Measurements from ENCODE around the gene PDE2A. TPM values are rescaled to one million over a fixed set of nuclear protein-coding genes. Genes with fewer than 3 reads are reported as not detected.
"Not testable (repeated sequence)": the region's sequence is repeated elsewhere in the genome, so short reads cannot be mapped to it uniquely, and the experiment has no call there.

The PDE2A gene
- total RNA-seq, 2 experiments from 2014 or later = 0.67 to 0.75 TPM

- H3K27me3 Mint-ChIP-seq = peaks cover 10% of the 10 kb centered on the region
- not testable (repeated sequence) for H3K27ac Mint-ChIP-seq; H3K9me3 Mint-ChIP-seq (ENCODE audit: low read depth); H3K36me3 Mint-ChIP-seq; H3K4me3 Mint-ChIP-seq; DNase-seq; ATAC-seq
- peaks cover 22% of the 10 kb centered on the region for H3K4me1 Mint-ChIP-seq
- CTCF ChIA-PET = interaction anchor here (1.3 to 3.1 kb wide), 3 partner anchors 18 to 101 kb away, joined by 3 to 28 read pairs (median 19); no protein-coding TSS in a partner anchor
Measured at GRCh38 chr11:72572540-72572939, 101.7 kb downstream of the PDE2A start.

GRCh38 chr11:72570893-72571661 lies 103.1 kb downstream of the PDE2A start:
- no peak overlapping the region for H3K4me3 Mint-ChIP-seq
- H3K9me3 Mint-ChIP-seq (ENCODE audit: low read depth) = no peaks in the 10 kb centered on the region
- CTCF ChIA-PET = interaction anchor here (0.8 kb wide), 1 partner anchor 100 kb away, joined by 3 read pairs; no protein-coding TSS in a partner anchor
- H3K27me3 Mint-ChIP-seq = peaks cover 14% of the 10 kb centered on the region
- no peak for ATAC-seq
- H3K27ac Mint-ChIP-seq = peak overlapping the region; percentile 1
- H3K4me1 Mint-ChIP-seq = peaks cover 22% of the 10 kb centered on the region
- no peaks in the 10 kb centered on the region for H3K36me3 Mint-ChIP-seq
- DNase-seq = peak; percentile 34

- Mint-ChIP-seq H3K9me3 (ENCODE audit: low read depth) (no peaks in the 10 kb centered on the region), H3K27me3 (peaks cover 14% of the 10 kb centered on the region), H3K4me3 (no peak overlapping the region), H3K27ac (peak overlapping the region; percentile 33), H3K4me1 (peaks cover 22% of the 10 kb centered on the region), H3K36me3 (no peaks in the 10 kb centered on the region)
- DNase-seq = peak; percentile 41
- CTCF ChIA-PET = no interaction called here
- peak; percentile 48 for ATAC-seq
Measured at GRCh38 chr11:72569966-72570892, 104.0 kb downstream of the PDE2A start.

GRCh38 chr11:72568861-72569260 lies 105.4 kb downstream of the PDE2A start:
- Mint-ChIP-seq H3K9me3 (ENCODE audit: low read depth) (no peaks in the 10 kb centered on the region), H3K27me3 (peaks cover 11% of the 10 kb centered on the region), H3K36me3 (no peaks in the 10 kb centered on the region), H3K4me1 (peaks cover 22% of the 10 kb centered on the region), H3K27ac (no peak overlapping the region), H3K4me3 (no peak overlapping the region)
- DNase-seq (no peak), ATAC-seq (no peak)
- CTCF ChIA-PET = interaction anchor here (0.6 to 3.6 kb wide), 3 partner anchors 18 to 594 kb away, joined by 3 to 15 read pairs (median 3); no protein-coding TSS in a partner anchor

- no peak for ATAC-seq
- H3K27me3 Mint-ChIP-seq = peaks cover 10% of the 10 kb centered on the region
- H3K27ac Mint-ChIP-seq = no peak overlapping the region
- DNase-seq = no peak
- H3K4me3 Mint-ChIP-seq = no peak overlapping the region
- no peaks in the 10 kb centered on the region for H3K36me3 Mint-ChIP-seq
- no peaks in the 10 kb centered on the region for H3K4me1 Mint-ChIP-seq
- CTCF ChIA-PET = interaction anchor here (1.3 to 1.6 kb wide), 3 partner anchors 9 to 128 kb away, joined by 3 to 4 read pairs (median 3); partner anchors contain the start of gene CLPB
- no peaks in the 10 kb centered on the region for H3K9me3 Mint-ChIP-seq (ENCODE audit: low read depth)
Measured at GRCh38 chr11:72562431-72562830, 111.8 kb downstream of the PDE2A start.

GRCh38 chr11:72561856-72562255 lies 112.4 kb downstream of the PDE2A start:
- Mint-ChIP-seq H3K4me3 (no peak overlapping the region), H3K4me1 (no peaks in the 10 kb centered on the region), H3K27me3 (peaks cover 13% of the 10 kb centered on the region), H3K27ac (no peak overlapping the region), H3K36me3 (no peaks in the 10 kb centered on the region), H3K9me3 (ENCODE audit: low read depth) (no peaks in the 10 kb centered on the region)
- CTCF ChIA-PET = interaction anchor here (1.3 to 1.6 kb wide), 3 partner anchors 8 to 128 kb away, joined by 3 to 4 read pairs (median 3); partner anchors contain the start of gene CLPB
- ATAC-seq (no peak), DNase-seq (no peak)

GRCh38 chr11:72560864-72561263 lies 113.4 kb downstream of the PDE2A start:
- CTCF ChIA-PET = interaction anchor here (0.8 to 1.4 kb wide), 3 partner anchors 24 to 127 kb away, joined by 3 to 4 read pairs (median 3); partner anchors contain the start of gene CLPB
- peaks cover 12% of the 10 kb centered on the region for H3K27me3 Mint-ChIP-seq
- not testable (repeated sequence) for DNase-seq; H3K27ac Mint-ChIP-seq; ATAC-seq; H3K36me3 Mint-ChIP-seq; H3K4me1 Mint-ChIP-seq; H3K4me3 Mint-ChIP-seq; H3K9me3 Mint-ChIP-seq (ENCODE audit: low read depth)

GRCh38 chr11:72556433-72556832 lies 117.8 kb downstream of the PDE2A start:
- no peaks in the 10 kb centered on the region for H3K36me3 Mint-ChIP-seq
- peaks cover 19% of the 10 kb centered on the region for H3K27me3 Mint-ChIP-seq
- no peak for DNase-seq
- H3K4me3 Mint-ChIP-seq = no peak overlapping the region
- H3K4me1 Mint-ChIP-seq = peaks cover 12% of the 10 kb centered on the region
- no peaks in the 10 kb centered on the region for H3K9me3 Mint-ChIP-seq (ENCODE audit: low read depth)
- H3K27ac Mint-ChIP-seq = no peak overlapping the region
- no peak for ATAC-seq
- CTCF ChIA-PET = interaction anchor here (1.3 to 3.4 kb wide), 3 partner anchors 32 to 127 kb away, joined by 3 to 22 read pairs (median 5); no protein-coding TSS in a partner anchor

GRCh38 chr11:72555014-72555522 lies 119.2 kb downstream of the PDE2A start:
- not testable (repeated sequence) for H3K4me3 Mint-ChIP-seq; ATAC-seq; H3K27ac Mint-ChIP-seq; DNase-seq; H3K9me3 Mint-ChIP-seq (ENCODE audit: low read depth); H3K36me3 Mint-ChIP-seq
- Mint-ChIP-seq H3K27me3 (peaks cover 19% of the 10 kb centered on the region), H3K4me1 (peaks cover 12% of the 10 kb centered on the region)
- CTCF ChIA-PET = interaction anchor here (1.9 to 6.3 kb wide), 5 partner anchors 17 to 85 kb away, joined by 6 to 56 read pairs (median 22); no protein-coding TSS in a partner anchor

- ATAC-seq (peak; percentile 73), DNase-seq (peak; percentile 66)
- Mint-ChIP-seq H3K27ac (no peak overlapping the region), H3K27me3 (peaks cover 19% of the 10 kb centered on the region), H3K4me1 (peaks cover 12% of the 10 kb centered on the region), H3K4me3 (no peak overlapping the region), H3K36me3 (no peaks in the 10 kb centered on the region), H3K9me3 (ENCODE audit: low read depth) (no peaks in the 10 kb centered on the region)
- CTCF ChIA-PET = interaction anchor here (0.7 to 6.3 kb wide), 17 partner anchors 9 to 119 kb away, joined by 3 to 56 read pairs (median 4); partner anchors contain the start of gene CLPB
Measured at GRCh38 chr11:72553706-72554105, 120.5 kb downstream of the PDE2A start.

GRCh38 chr11:72552399-72552910 lies 121.8 kb downstream of the PDE2A start:
- H3K27me3 Mint-ChIP-seq = peaks cover 16% of the 10 kb centered on the region
- CTCF ChIA-PET = interaction anchor here (0.9 to 6.3 kb wide), 7 partner anchors 25 to 82 kb away, joined by 3 to 56 read pairs (median 8); no protein-coding TSS in a partner anchor
- no peak overlapping the region for H3K27ac Mint-ChIP-seq
- DNase-seq (no peak), ATAC-seq (no peak)
- H3K4me3 Mint-ChIP-seq = no peak overlapping the region
- H3K9me3 Mint-ChIP-seq (ENCODE audit: low read depth) = no peaks in the 10 kb centered on the region
- H3K36me3 Mint-ChIP-seq = no peaks in the 10 kb centered on the region
- H3K4me1 Mint-ChIP-seq = peaks cover 12% of the 10 kb centered on the region

- no peaks in the 10 kb centered on the region for H3K9me3 Mint-ChIP-seq (ENCODE audit: low read depth)
- no peak overlapping the region for H3K27ac Mint-ChIP-seq
- ATAC-seq (no peak), DNase-seq (no peak)
- H3K4me1 Mint-ChIP-seq = peaks cover 12% of the 10 kb centered on the region
- CTCF ChIA-PET = interaction anchor here (1.0 to 6.3 kb wide), 2 partner anchors 14 to 81 kb away, joined by 3 to 56 read pairs; no protein-coding TSS in a partner anchor
- H3K36me3 Mint-ChIP-seq = no peaks in the 10 kb centered on the region
- H3K27me3 Mint-ChIP-seq = peaks cover 10% of the 10 kb centered on the region
- H3K4me3 Mint-ChIP-seq = no peak overlapping the region
Measured at GRCh38 chr11:72551571-72551970, 122.7 kb downstream of the PDE2A start.

Measured in activated CD8-positive, alpha-beta memory T cell treated with anti-CD3 and anti-CD28 coated beads, Interleukin-2, amount 10 ng/mL, durations not matched to agents 7 days and 5 days (primary cell).